NCI-H2171 treated with DMSO at 0.1 percent for 48 hours (cell line): ENCODE data around the gene RADIL.

Source experiments
- DNase-seq: peaks from one replicate; lab custom pipeline; 2025; lab: John Stamatoyannopoulos, UW

The RADIL gene

DNA sequence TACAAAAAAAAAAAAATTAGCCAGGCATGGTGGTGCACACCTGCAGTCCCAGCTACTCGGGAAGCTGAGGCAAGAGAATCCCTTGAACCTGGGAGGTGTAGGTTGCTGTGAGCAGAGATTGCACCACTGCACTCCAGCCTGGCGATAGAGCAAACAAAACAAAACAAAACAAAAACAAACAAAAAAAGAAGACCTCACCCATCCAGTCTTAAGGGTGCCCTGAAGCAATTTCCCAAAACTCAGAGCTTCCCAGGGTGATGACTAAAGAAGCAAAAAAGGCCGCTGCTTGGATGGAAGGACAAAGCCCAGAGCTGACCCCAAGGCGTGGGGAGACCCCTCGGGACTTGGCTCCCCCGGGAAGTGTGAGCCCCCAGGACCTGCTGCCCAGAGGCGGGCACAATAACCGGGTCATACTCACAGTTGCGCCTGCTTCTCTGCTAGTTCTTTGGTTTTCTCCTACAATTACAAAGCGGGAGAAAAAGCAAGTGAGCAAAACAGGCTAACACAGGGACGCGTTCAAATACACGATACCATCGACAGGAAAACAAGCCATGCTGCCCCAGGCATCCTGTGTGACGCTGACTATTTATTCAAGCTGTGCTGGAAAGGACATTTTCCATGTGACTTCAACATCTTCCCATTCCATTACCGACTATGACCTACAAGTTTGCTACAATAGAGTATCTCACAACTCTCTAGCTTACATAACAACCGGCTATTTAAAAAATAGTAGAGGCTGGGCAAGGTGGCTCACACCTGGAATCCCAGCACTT lies 51.6 kb downstream of the RADIL start:
- DNase-seq: no peak

DNA sequence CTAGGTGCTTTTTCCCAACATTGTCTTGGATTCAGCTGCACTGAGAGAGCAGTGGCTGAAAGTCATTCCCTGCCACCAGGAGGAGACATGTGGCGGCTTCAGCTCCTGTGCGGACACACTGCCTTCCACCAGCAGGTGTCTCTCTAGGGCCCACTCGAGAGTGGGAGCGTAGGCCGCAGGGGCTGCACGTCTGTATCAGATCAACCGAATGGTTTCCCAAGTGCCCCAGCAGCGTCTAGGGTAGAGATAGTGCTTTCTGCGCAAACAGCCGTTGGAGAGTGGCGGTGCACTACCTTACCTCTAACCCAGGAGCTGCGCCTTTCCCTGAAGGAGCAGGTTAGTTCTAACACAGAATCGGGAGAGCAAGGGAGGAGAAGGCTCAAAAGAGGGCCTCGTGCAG lies 53.3 kb downstream of the RADIL start:
- DNase-seq: peak; percentile 38

DNA sequence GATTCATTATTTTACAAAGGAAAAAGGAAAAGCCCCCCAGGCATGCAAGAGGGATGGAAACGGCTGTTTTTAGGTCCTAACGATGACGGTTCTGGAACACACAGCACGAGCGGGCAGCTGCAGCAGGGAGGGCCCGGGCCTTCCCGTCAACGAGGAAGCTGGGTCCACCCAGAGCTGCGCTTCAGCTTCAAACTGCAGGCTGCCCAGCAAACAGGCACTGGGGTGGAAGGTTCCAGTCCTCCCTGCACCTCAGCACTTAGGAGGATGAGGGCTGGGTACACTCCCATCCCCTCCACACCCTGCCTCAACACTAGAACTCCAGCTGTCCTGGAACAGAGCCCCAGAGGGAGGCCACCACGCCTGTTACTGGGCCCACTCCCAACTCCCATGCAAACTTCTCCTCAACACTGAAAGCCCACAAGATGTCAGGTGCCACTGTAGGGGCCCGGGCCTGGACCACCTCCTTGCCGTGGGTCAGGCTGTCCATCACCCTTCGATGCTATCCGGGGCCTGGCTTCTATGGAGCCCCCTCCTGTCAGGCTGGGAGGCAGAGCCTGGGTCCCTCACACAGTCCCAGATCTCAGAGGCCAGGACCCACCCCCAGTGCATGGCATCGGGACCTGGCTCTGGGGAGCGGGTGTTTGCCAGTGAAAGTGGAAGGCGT lies 54.7 kb downstream of the RADIL start:
- DNase-seq: no peak

GRCh38 chr7:4825081-4825480 lies 58.4 kb downstream of the RADIL start:
- no peak for DNase-seq

- no peak for DNase-seq
These were observed 59.3 kb downstream of the RADIL start for GRCh38 chr7:4824120-4824775.

GRCh38 chr7:4823441-4824119 lies 59.9 kb downstream of the RADIL start:
- no peak for DNase-seq

DNA sequence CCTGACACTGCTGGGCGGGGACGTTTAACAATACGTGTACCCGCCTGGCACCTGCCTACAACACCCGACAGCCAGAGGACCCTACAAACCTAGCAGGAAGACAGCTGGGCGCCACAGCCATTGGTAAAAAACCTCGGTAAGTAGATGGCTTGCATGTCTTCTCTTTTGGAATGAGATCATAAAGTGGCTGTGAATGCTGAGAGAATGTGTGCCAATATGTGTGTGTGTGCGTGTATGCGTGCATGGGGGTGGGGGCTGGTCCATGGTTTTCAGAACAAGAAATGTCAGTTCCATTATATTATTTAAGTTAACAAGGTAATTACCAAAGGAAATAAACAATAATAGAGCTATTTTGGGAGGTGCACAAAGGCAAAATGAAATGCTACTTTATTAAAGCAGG lies 60.8 kb downstream of the RADIL start:
- no peak for DNase-seq

- no peak for DNase-seq
These were observed 62.5 kb downstream of the RADIL start for GRCh38 chr7:4820967-4821471.

DNA sequence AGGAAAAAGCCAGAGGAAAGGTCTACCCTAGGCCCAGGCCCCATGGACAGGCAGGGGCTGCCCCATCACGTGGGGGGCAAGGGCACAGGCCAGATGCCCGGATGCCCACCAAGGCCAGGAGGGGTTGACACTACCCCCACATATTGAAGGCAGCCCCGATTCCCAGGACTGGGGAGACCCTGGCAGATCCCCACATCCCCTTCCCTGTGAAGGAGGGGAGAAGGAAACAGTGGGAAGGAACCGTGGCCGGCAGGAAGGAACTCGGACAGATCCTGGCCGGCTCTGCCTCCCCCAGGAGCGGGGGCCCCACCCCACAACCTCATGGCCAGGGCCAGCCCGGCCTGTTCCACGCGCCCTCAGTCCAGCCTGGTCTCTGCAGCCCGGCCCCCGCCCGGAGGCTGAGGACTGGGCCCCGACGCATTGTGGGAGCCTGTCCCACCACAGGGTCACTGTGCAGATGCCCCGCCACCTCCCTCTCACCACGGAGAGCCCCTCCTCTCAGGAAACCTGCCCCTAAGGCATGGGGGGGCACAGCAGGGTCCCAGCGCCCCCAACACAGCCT lies 63.0 kb downstream of the RADIL start:
- no peak for DNase-seq

DNA sequence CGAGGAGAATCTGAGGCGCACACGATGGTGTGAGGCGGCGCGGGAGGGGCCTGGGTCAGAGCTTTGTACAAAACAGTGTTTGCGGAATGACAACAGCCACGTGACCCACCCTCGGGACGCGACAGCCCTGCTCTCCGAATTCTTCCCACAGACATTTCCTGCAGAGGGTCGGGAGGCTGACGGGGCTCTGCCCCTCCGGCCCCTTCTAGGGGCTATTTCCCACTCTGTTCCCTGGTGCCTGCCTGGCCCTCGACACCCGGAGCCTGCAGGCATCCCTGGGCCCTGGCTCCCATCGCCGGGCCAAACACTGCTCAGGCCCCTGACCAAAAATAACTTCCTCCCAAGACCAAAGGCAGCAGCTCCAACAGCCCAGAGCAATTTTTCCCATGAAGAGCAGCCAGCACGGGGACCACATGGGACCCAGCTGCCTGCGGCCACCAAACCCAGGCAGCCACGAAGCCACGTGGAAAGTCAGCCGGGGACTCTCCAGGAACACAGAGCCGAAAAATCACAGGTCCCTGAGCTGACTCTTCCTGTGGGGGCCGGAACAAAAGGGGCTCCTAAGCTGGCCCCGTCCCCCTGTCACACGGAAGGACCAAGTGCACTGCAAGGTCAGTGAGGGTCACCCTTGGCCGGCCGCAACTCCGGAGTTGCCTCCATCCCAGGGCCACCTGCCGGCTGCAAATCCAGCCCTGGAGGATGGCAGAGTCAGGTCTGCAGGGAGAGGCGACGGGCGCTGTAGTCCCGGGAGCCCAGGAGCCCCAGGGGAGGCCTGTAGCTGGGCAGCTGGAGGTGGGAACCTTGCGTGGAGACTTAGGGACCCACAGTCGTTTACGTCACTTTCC lies 63.7 kb downstream of the RADIL start:
- no peak for DNase-seq

- no peak for DNase-seq
These were observed 65.3 kb downstream of the RADIL start for GRCh38 chr7:4818000-4818794.

GRCh38 chr7:4817178-4817901 lies 66.2 kb downstream of the RADIL start:
- DNase-seq: no peak

- no peak for DNase-seq
These were observed 67.0 kb downstream of the RADIL start for GRCh38 chr7:4816419-4817080.

DNA sequence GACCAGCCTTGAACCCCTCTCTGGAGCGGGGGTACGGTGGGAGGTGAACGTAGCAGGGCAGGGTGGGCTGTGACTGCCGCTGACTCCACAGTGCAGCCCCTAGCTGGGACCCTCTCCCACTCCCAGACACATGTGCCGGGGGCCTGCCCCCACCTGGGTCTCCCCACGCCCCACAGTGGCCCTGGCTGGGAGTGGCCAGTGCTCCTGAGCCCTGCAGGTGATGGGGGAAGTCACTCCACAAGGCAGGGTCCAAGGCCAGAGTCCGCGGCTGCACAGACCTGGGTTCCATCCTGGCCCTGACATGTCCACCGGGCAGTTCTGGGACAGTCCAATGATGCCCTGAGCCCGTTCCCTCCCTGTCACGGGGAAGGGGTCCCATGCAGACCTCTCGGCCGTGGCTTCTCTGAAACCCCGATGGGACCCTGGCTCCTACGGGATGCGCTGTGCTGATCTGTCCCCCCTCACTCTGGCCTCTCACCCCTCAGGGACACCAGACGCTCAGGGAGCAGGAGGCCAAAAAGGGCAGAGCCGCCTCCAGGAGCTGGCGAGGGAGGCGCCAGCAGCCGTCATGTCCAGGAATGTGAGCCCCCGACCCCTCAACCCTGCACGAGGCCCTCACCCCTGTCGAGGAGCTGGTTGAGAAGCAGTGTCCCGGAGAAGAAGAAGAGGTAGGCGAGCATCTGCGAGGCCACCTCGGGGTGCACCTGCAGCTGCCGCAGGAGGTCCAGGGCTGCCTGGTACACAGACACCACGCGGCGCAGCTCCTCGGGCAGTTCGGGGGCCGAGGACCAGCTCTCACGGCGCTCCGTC lies 67.7 kb downstream of the RADIL start:
- no peak for DNase-seq

GRCh38 chr7:4815121-4815520 lies 68.4 kb downstream of the RADIL start:
- no peak for DNase-seq

DNA sequence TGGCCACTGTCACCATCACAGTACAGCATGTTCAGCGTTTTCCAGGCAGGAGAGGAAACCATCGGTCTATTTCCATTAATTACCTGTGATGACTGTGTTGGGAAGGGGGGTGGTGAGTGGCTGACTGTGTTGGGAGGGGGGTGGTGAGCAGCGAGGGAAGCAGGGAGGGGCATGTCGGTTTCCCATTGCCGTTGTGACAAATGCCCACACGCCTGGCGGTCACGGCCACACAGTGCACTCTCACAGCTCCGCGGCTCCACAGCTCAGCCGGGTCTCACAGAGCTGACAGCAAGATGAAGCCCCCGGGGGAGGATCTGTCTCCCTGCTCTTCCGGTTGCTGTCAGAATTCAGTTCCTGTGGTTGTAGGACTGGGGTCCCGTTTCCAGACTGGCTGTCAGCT lies 69.1 kb downstream of the RADIL start:
- no peak for DNase-seq

GRCh38 chr7:4809666-4810065 lies 73.8 kb downstream of the RADIL start:
- no peak for DNase-seq

- no peak for DNase-seq
These were observed 74.4 kb downstream of the RADIL start for GRCh38 chr7:4809091-4809591.
